Karpas-422 (cell line): Measurements from ENCODE around the gene SAMD8. TPM values are rescaled to one million over a fixed set of nuclear protein-coding genes. Genes with fewer than 3 reads are reported as not detected.
"Not testable (repeated sequence)": the region's sequence is repeated elsewhere in the genome, so short reads cannot be mapped to it uniquely, and the experiment has no call there.

ENCODE experiments used
- DNase-seq: peaks from one replicate; pipeline ENCODE4 v3.0.0-alpha.2; 2015
- H2AFZ ChIP-seq: fragments of 200-600 bp; sonication (generic); 2 replicates; pipeline ENCODE4 v1.6.1; 2014; ENCODE audit warnings: antibody characterized with exemption, low read length, mixed read lengths
- H3K27ac ChIP-seq: fragments of 200-600 bp; sonication (generic); 2 replicates; pipeline ENCODE4 v1.5.1; 2014; ENCODE audit warnings: mild to moderate bottlenecking, low read length, moderate library complexity
- H3K27me3 ChIP-seq: fragments of 200-600 bp; sonication (generic); 2 replicates; pipeline ENCODE4 v1.6.1; 2014; ENCODE audit warnings: low read length, mixed read lengths
- H3K36me3 ChIP-seq: fragments of 200-600 bp; sonication (generic); 2 replicates; pipeline ENCODE4 v1.6.1; 2014; ENCODE audit warnings: low read length, mixed read lengths; ENCODE audit not compliant: insufficient read depth
- H3K4me1 ChIP-seq: fragments of 200-600 bp; sonication (generic); 2 replicates; pipeline ENCODE4 v1.6.1; 2014; ENCODE audit warnings: mild to moderate bottlenecking, low read length, mixed read lengths
- H3K4me2 ChIP-seq: fragments of 200-600 bp; sonication (generic); 2 replicates; pipeline ENCODE4 v1.6.1; 2014; ENCODE audit warnings: low read length, low read depth, mild to moderate bottlenecking; ENCODE audit not compliant: poor library complexity, severe bottlenecking
- H3K4me3 ChIP-seq: fragments of 200-600 bp; sonication (generic); 2 replicates; pipeline ENCODE4 v1.5.1; 2014; ENCODE audit warnings: mild to moderate bottlenecking, antibody characterized with exemption, low read length, mixed read lengths
- H3K79me2 ChIP-seq: fragments of 200-600 bp; sonication (generic); 2 replicates; pipeline ENCODE4 v1.6.1; 2014; ENCODE audit warnings: mild to moderate bottlenecking, low read length, mixed read lengths
- H3K9ac ChIP-seq: fragments of 200-600 bp; sonication (generic); 2 replicates; pipeline ENCODE4 v1.6.0; 2014; ENCODE audit warnings: low read length
- H3K9me2 ChIP-seq: fragments of 200-600 bp; sonication (generic), shearing (Covaris generic); replicated peaks from 2 replicates; pipeline ENCODE4 v1.6.0; 2014; ENCODE audit warnings: mild to moderate bottlenecking, low read length, moderate library complexity; ENCODE audit not compliant: insufficient read depth
- H3K9me3 ChIP-seq: fragments of 300-700, 200-600 bp; sonication (generic); 2 replicates; pipeline ENCODE4 v1.6.1; 2014; ENCODE audit warnings: low read length, mixed read lengths
- H4K20me1 ChIP-seq: fragments of 200-600 bp; sonication (generic); 2 replicates; pipeline ENCODE4 v1.6.1; 2014; ENCODE audit warnings: mild to moderate bottlenecking, antibody characterized with exemption, low read length, low read depth; ENCODE audit not compliant: insufficient read depth
- total RNA-seq: library from RNA; depleted of rRNA; stranded (reverse); fragments of >200 nt; shearing (Covaris generic); gene quantifications from 2 replicates; pipeline ENCODE4 v1.2.3, GENCODE V29; 2014; ENCODE audit warnings: low replicate concordance

SAMD8 gene
- total RNA-seq, 1 experiment from 2014 or later: 18.8 TPM

DNA sequence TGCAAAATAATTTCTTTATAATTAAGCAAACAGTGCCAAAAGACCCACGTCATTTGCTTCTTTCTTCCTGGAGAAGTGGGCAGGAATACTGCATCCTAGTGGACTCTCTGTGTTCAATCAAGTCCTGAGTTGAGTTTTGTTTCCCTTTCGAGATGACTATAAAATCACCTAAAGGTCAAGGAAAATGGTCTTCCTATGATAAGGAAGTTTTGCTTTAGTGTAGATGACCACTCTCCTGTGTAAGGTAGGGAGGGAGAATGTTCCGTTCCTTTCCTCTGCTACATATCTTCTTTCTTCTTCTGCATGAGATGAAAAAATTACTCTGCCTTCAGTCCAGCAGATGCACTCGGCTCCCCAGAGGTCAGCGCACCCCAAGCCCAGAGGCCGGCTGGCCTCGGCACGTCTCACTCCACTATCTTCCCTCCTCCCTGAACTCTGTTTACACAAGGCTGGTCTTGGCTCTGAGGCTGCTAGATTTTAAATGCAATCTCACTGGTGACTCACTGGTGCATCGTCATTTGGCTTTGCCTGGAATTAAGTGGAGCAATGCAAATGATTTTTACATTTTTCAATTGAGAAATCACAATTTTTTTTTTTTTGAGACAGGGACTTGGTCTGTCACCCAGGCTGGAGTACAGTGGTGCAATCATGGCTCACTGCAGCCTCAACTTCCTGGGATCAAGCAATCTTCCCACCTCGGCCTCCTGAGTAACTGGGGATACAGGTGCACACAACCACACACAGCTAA is 80.5 kb downstream of the SAMD8 start:
- Histone ChIP-seq H3K9me3 (no peaks in the 10 kb centered on the region), H3K9me2 (no peaks in the 10 kb centered on the region), H3K9ac (no peak overlapping the region), H3K27ac (no peak overlapping the region), H4K20me1 (no peaks in the 10 kb centered on the region), H3K4me2 (no peak overlapping the region), H3K27me3 (no peaks in the 10 kb centered on the region), H2AFZ (no peak overlapping the region), H3K4me1 (no peaks in the 10 kb centered on the region), H3K79me2 (no peaks in the 10 kb centered on the region), H3K4me3 (no peak overlapping the region), H3K36me3 (no peaks in the 10 kb centered on the region)
- DNase-seq: no peak

- H4K20me1 ChIP-seq, H3K27me3 ChIP-seq, H3K9me2 ChIP-seq, DNase-seq, H3K4me1 ChIP-seq, H3K79me2 ChIP-seq, H3K4me2 ChIP-seq, H3K9ac ChIP-seq, H3K27ac ChIP-seq, H3K4me3 ChIP-seq, H2AFZ ChIP-seq, H3K9me3 ChIP-seq, H3K36me3 ChIP-seq: not testable (repeated sequence)
Measured at GRCh38 chr10:75194625-75195024, 83.2 kb downstream of the SAMD8 start.

DNA sequence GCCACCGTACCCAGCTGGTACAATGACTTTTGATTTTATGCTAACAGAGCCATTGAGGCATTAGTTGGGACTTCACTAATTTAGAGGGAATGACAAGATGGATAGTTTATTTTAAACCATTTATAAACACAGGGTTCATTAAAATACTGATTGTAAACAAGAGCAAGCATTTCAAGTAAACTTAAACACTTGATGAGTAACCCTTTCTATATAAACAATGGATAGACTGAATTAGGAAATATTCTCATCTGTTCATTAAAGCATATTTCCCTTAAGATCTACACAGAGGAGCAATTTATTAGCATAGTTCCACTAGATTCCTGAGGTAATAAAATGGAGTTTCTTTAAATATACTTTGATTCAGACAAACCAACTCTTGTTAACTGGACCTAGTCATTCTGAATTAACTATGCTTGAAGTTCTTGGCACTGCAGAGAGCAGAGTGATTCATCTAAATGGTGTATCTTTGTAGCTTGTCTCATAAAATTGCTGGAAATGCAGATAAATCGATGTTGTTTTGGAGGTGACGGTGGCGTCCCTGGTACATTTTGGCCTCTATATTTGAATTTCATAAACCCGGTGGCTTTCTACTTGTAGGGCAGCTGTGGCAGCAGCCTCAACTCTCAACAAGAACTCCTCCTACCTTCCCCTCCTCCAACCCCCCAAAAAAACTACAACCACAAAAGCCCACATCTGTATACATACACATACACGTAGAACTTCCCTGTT is 83.7 kb downstream of the SAMD8 start:
- Histone ChIP-seq H3K79me2 (no peaks in the 10 kb centered on the region), H3K9ac (no peak overlapping the region), H3K4me3 (no peak overlapping the region), H3K9me3 (no peaks in the 10 kb centered on the region), H3K4me2 (no peak overlapping the region), H3K27me3 (no peaks in the 10 kb centered on the region), H3K36me3 (no peaks in the 10 kb centered on the region), H2AFZ (no peak overlapping the region), H4K20me1 (no peaks in the 10 kb centered on the region), H3K27ac (no peak overlapping the region), H3K9me2 (no peaks in the 10 kb centered on the region), H3K4me1 (no peaks in the 10 kb centered on the region)
- DNase-seq: no peak

DNA sequence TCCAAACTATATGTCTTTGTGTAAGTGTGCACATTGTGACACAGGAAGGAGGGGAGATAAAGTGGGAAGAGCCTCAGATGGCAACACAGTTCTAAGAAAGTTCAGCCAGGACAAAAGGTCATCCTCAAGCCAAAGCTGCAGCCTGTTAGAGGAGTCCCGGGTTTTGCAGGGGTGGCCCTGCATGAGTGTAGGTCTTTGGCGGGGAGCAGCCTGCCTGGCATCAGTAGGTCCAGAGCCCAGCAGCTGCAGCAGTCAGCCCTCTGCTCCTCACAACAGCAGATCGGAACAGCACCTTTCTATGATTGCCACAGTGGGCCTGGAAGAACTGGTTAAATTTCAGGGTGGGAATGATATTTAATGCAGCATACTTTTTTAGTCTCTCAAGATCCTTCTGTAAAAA is 85.6 kb downstream of the SAMD8 start:
- H3K79me2 ChIP-seq: no peaks in the 10 kb centered on the region
- no peak overlapping the region for H3K4me3 ChIP-seq
- no peak overlapping the region for H3K9ac ChIP-seq
- DNase-seq: no peak
- no peaks in the 10 kb centered on the region for H3K4me1 ChIP-seq
- no peak overlapping the region for H2AFZ ChIP-seq
- H3K27ac ChIP-seq: no peak overlapping the region
- no peaks in the 10 kb centered on the region for H4K20me1 ChIP-seq
- no peak overlapping the region for H3K4me2 ChIP-seq
- H3K36me3 ChIP-seq: no peaks in the 10 kb centered on the region
- no peaks in the 10 kb centered on the region for H3K9me2 ChIP-seq
- H3K9me3 ChIP-seq: no peaks in the 10 kb centered on the region
- H3K27me3 ChIP-seq: no peaks in the 10 kb centered on the region

GRCh38 chr10:75197906-75198305 is 86.5 kb downstream of the SAMD8 start:
- Histone ChIP-seq H3K9me3 (no peaks in the 10 kb centered on the region), H3K4me3 (no peak overlapping the region), H4K20me1 (no peaks in the 10 kb centered on the region), H3K27ac (no peak overlapping the region), H3K79me2 (no peaks in the 10 kb centered on the region), H3K9me2 (no peaks in the 10 kb centered on the region), H2AFZ (no peak overlapping the region), H3K27me3 (no peaks in the 10 kb centered on the region), H3K4me2 (no peak overlapping the region), H3K4me1 (no peaks in the 10 kb centered on the region), H3K9ac (no peak overlapping the region), H3K36me3 (no peaks in the 10 kb centered on the region)
- no peak for DNase-seq

DNA sequence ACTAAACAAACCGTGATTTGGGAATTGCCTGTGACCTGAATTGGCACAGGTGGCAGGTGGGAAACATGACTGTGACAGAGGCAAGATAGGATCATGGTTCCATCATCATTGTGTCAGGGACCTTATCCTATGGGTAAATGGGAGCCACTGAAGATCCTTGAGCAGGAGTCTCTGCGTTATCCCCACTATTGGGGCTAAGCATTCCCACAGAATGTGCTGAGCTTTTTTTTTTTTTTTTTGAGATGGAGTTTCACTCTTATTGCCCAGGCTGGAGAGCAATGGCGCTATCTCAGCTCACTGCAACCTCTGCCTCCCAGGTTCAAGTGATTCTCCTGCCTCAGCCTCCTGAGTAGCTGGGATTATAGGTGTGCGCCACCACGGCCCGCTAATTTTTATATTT is 88.5 kb downstream of the SAMD8 start:
- H4K20me1 ChIP-seq, H3K79me2 ChIP-seq, H3K4me1 ChIP-seq: not testable (repeated sequence)

DNA sequence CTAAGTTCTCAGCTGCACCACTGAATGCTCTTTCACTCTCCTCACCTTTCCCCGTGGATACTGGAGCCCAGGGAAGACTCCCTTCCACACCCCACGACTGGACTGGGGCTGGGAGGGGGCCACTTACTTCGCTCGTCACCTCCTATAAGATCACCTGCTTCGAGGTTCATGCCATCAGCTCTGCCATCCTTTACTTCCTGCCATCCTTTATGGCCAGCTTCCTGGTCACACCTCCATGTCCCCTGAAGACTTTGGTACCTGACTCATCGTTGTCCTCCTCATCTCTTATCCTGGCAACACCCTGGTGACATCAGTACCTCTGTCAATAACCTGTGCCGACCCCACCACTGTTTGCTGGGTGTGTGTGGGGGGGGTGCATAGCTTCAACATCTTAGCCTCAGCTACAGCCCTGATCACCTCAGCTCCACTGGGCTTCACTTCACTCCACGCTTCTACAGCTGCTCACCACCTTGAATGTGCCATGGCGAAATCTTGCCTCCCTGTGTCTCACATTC is 90.4 kb downstream of the SAMD8 start:
- H4K20me1 ChIP-seq: no peaks in the 10 kb centered on the region
- no peak overlapping the region for H3K4me2 ChIP-seq

More for the DNA sequence above, 88.5 kb downstream of the SAMD8 start:
- not testable (repeated sequence) for DNase-seq, H3K27ac ChIP-seq, H3K9me2 ChIP-seq, H3K4me3 ChIP-seq, H3K27me3 ChIP-seq, H2AFZ ChIP-seq, H3K9me3 ChIP-seq, H3K4me2 ChIP-seq, H3K36me3 ChIP-seq, H3K9ac ChIP-seq

GRCh38 chr10:75202321-75203045 is 91.0 kb downstream of the SAMD8 start:
- Histone ChIP-seq H3K9me3 (no peaks in the 10 kb centered on the region), H3K4me1 (no peaks in the 10 kb centered on the region), H3K36me3 (no peaks in the 10 kb centered on the region), H2AFZ (no peak overlapping the region), H3K9ac (no peak overlapping the region), H3K4me2 (no peak overlapping the region), H3K9me2 (no peaks in the 10 kb centered on the region), H3K27ac (no peak overlapping the region), H4K20me1 (no peaks in the 10 kb centered on the region), H3K79me2 (no peaks in the 10 kb centered on the region), H3K4me3 (no peak overlapping the region), H3K27me3 (no peaks in the 10 kb centered on the region)
- DNase-seq: no peak

More for the DNA sequence above, 90.4 kb downstream of the SAMD8 start:
- no peaks in the 10 kb centered on the region for H3K9me3 ChIP-seq
- H3K27me3 ChIP-seq: no peaks in the 10 kb centered on the region
- H3K79me2 ChIP-seq: no peaks in the 10 kb centered on the region
- H3K36me3 ChIP-seq: no peaks in the 10 kb centered on the region
- no peaks in the 10 kb centered on the region for H3K9me2 ChIP-seq
- no peak for DNase-seq
- H3K4me3 ChIP-seq: no peak overlapping the region
- no peak overlapping the region for H3K9ac ChIP-seq
- H2AFZ ChIP-seq: no peak overlapping the region
- no peaks in the 10 kb centered on the region for H3K4me1 ChIP-seq
- H3K27ac ChIP-seq: no peak overlapping the region
